Heart left ventricle (tissue), 16 donors: ENCODE measurements around the gene ARHGAP24. TPM values are rescaled to one million over a fixed set of nuclear protein-coding genes. Genes with fewer than 3 reads are reported as not detected.

Source experiments
- ATAC-seq, 4 donors: fragments of 200-7000 bp; cut with Tn5 transposase; one replicate each; pipeline ENCODE4 v1.9.1; 2020 to 2022; ENCODE audit warnings: moderate library complexity in 4 of 4, mild to moderate bottlenecking in 3 of 4, moderate number of reproducible peaks in 1 of 4
- DNase-seq, 5 donors: peaks; one replicate each; pipeline ENCODE4 v3.0.0-alpha.2; 2020
- H3K27ac ChIP-seq, 12 donors: fragments of 200-600 bp; sonication (generic) in 4 of 12; one replicate each; pipeline versions ENCODE4 v1.5.0 to v1.8.0; 2016 to 2022; ENCODE audit warnings: mild to moderate bottlenecking in 2 of 12
- H3K27me3 ChIP-seq, 9 donors: fragments of 200-600 bp; sonication (generic) in 2 of 9; one replicate each; pipeline versions ENCODE4 v1.5.1 to v1.8.0; 2016 to 2022; ENCODE audit warnings: mild to moderate bottlenecking in 3 of 9
- H3K36me3 ChIP-seq, 9 donors: fragments of 200-600 bp; sonication (generic) in 2 of 9; one replicate each; pipeline versions ENCODE4 v1.5.0 to v1.8.0; 2018 to 2022; ENCODE audit warnings: mild to moderate bottlenecking in 2 of 9
- H3K4me1 ChIP-seq, 12 donors: fragments of 200-600 bp; sonication (generic) in 4 of 12; one replicate each; pipeline versions ENCODE4 v1.5.0 to v1.8.0; 2016 to 2022; ENCODE audit warnings: mild to moderate bottlenecking in 3 of 12
- H3K4me3 ChIP-seq, 12 donors: fragments of 200-600 bp; sonication (generic) in 4 of 12; one replicate each; pipeline versions ENCODE4 v1.5.0 to v1.8.0; 2017 to 2022; ENCODE audit warnings: mild to moderate bottlenecking in 9 of 12, moderate library complexity in 4 of 12
- H3K9me3 ChIP-seq, 12 donors: fragments of 200-600 bp; sonication (generic) in 4 of 12; one replicate each; pipeline versions ENCODE4 v1.5.0 to v1.8.0; 2016 to 2022; ENCODE audit warnings: mild to moderate bottlenecking in 1 of 12
- CTCF ChIP-seq, 12 donors: fragments of 200-600 bp; sonication (generic) in 4 of 12; IDR thresholded peaks; one replicate each; pipeline versions ENCODE4 v1.5.0 to v1.8.0; 2018 to 2022; ENCODE audit warnings: antibody characterized with exemption in 12 of 12, mild to moderate bottlenecking in 5 of 12
- POLR2A ChIP-seq, 2 donors: fragments of 450-650 bp; IDR thresholded peaks; one replicate each; pipeline ENCODE4 v1.6.1; 2017; ENCODE audit warnings: antibody characterized with exemption in 2 of 2, mild to moderate bottlenecking in 2 of 2, moderate library complexity in 2 of 2
- WGBS, 4 donors: extraction: QIAGEN DNeasy Blood & Tissue Kit in 2 of 4; methylation state at CpG; one replicate each; pipeline versions ENCODE4 v1.1.5 to v1.1.7; 2013 to 2018; 5-methylcytosine and 5-hydroxymethylcytosine counted together
- intact Hi-C, 10 donors: fragments of 100-400 bp; cut with DNase I; formaldehyde crosslinking; loops; one replicate each; pipeline versions ENCODE4 v1.11.1 to v1.14.2; 2022
- polyA plus RNA-seq, 2 donors: library from polyadenylated mRNA; stranded (reverse); fragments of 200-250 nt; gene quantifications; one replicate each; pipeline ENCODE4 v1.2.3, GENCODE V29; 2013
- total RNA-seq, 9 donors: library from RNA; depleted of rRNA in 2 of 9; stranded (reverse); fragments of >200 nt in 2 of 9; fragmentation: NEBNext Ultra II Directional in 3 of 9; extraction: Animal tissue kit (Norgen Biotek cat#: 25700) in 3 of 9; gene quantifications; one replicate each; pipeline versions ENCODE4 v1.1.0 to v1.2.4, GENCODE V29; 2016 to 2023
- donor health status: ischemic (EF 13 %, LVEDD 7.1; RV severe dilation, severe dysfunction).
- donor health status: healthy with polysubstance abuse.
- donor health status: DM: no; HTN: yes; CAD: no.
- donor health status: DM: no; HTN: no; CAD: no.
- donor health status: ischemic (EF 25% LVEDD 6.9; RV normal size, moderate dysfunction).
- donor health status: ischemic (EF 25% LVEDD 5.7; RV mildly dilated, moderate dysfunction).
- donor health status: healthy.
- donor health status: DM: yes; HTN: yes; CAD: no.
- donor health status: ischemic (EF 35%, LVEDD 5.7; RV mildly dilated, moderate dysfunction).
- donor health status: nonischemic (EF 11% LVEDD 7.7; RV severe dilation, severe dysfunction).
- donor health status: DM: yes; HTN: yes; CAD: no.
- donor health status: PGD.
- donor health status: ischemic (EF 29% LVEDD 5.4; RV normal size, mild dysfunction).
- donor health status: nonischemic (EF 23%, LVEDD 6.1; RV moderate dilation, normal function).

The ARHGAP24 gene
- total and polyA plus RNA-seq, 11 donors, result 4.5 to 36.9 (median 18.9) TPM

GRCh38 chr4:85747882-85748491, 273.0 kb downstream of the ARHGAP24 start:
- TF ChIP-seq POLR2A (IDR thresholded peaks at IDR 0.05), result no peak
- peak; percentile 80 to 93 (median 87) for TF ChIP-seq CTCF (IDR thresholded peaks at IDR 0.05)
- DNase-seq (peak in 3 of 5 donors; percentile 25 to 37 (median 33)), ATAC-seq (peak; percentile 81 to 85 (median 83))
- no peaks in the 10 kb centered on the region for H3K9me3 ChIP-seq
- intact Hi-C loops, result loop anchor here (1.0 to 10.0 kb wide), 17 partner anchors 143 to 663 kb away; partner anchors contain the start of gene ARHGAP24 (in 5 of the 10)
- no peaks in the 10 kb centered on the region for H3K36me3 ChIP-seq
- H3K27ac ChIP-seq, result peak overlapping the region in 1 of 12 donors; percentile 3
- no peak overlapping the region for H3K4me3 ChIP-seq
- WGBS, 4 donors, result 32 to 46% (median 38%) methylated on average over 3 of the region's 3 CpGs
- H3K4me1 ChIP-seq, result peaks cover 0 to 45% (median 6%) of the 10 kb centered on the region in 12 donors
- H3K27me3 ChIP-seq, result no peaks in the 10 kb centered on the region

GRCh38 chr4:85748654-85749053, 273.7 kb downstream of the ARHGAP24 start:
- H3K4me3 ChIP-seq, result no peak overlapping the region
- no peaks in the 10 kb centered on the region for H3K9me3 ChIP-seq
- WGBS, 4 donors, result 45 to 56% (median 47%) methylated on average over 4 of the region's 4 CpGs
- H3K27ac ChIP-seq, result no peak overlapping the region
- TF ChIP-seq CTCF (IDR thresholded peaks at IDR 0.05) (no peak), POLR2A (IDR thresholded peaks at IDR 0.05) (no peak)
- no peaks in the 10 kb centered on the region for H3K36me3 ChIP-seq
- intact Hi-C loops, result loop anchor here (1.0 to 10.0 kb wide), 17 partner anchors 144 to 664 kb away; partner anchors contain the start of gene ARHGAP24 (in 5 of the 10)
- ATAC-seq (peak; percentile 54 to 92 (median 70)), DNase-seq (no peak)
- no peaks in the 10 kb centered on the region for H3K27me3 ChIP-seq
- H3K4me1 ChIP-seq, result peaks cover 0 to 42% (median 6%) of the 10 kb centered on the region in 12 donors

GRCh38 chr4:85751866-85752265, 276.9 kb downstream of the ARHGAP24 start:
- WGBS, 4 donors, result 91 to 93% (median 93%) methylated on average over 2 of the region's 2 CpGs
- Histone ChIP-seq H3K27ac (no peak overlapping the region), H3K9me3 (no peaks in the 10 kb centered on the region), H3K4me1 (peaks cover 0 to 25% (median 6%) of the 10 kb centered on the region in 12 donors), H3K4me3 (no peak overlapping the region), H3K27me3 (no peaks in the 10 kb centered on the region), H3K36me3 (no peaks in the 10 kb centered on the region)
- intact Hi-C loops, result loop anchor here in 4 of 10 donors (10.0 kb wide), 2 partner anchors 213 to 293 kb away; no protein-coding TSS in a partner anchor
- TF ChIP-seq CTCF (IDR thresholded peaks at IDR 0.05) (no peak), POLR2A (IDR thresholded peaks at IDR 0.05) (no peak)
- DNase-seq (no peak), ATAC-seq (no peak)

GRCh38 chr4:85755285-85755684, 280.3 kb downstream of the ARHGAP24 start:
- Histone ChIP-seq H3K4me3 (no peak overlapping the region), H3K27ac (no peak overlapping the region), H3K9me3 (no peaks in the 10 kb centered on the region), H3K36me3 (no peaks in the 10 kb centered on the region), H3K27me3 (no peaks in the 10 kb centered on the region), H3K4me1 (peaks cover 0 to 19% (median under 1%) of the 10 kb centered on the region in 12 donors)
- ATAC-seq (no peak), DNase-seq (no peak)
- intact Hi-C loops, result loop anchor here in 7 of 10 donors (5.0 to 10.0 kb wide), 6 partner anchors 37 to 292 kb away; no protein-coding TSS in a partner anchor
- 64 to 83% (median 77%) methylated on average over 3 to 4 of the region's 4 CpGs for WGBS, 4 donors
- TF ChIP-seq POLR2A (IDR thresholded peaks at IDR 0.05) (no peak), CTCF (IDR thresholded peaks at IDR 0.05) (no peak)
